Activated CD8-positive, alpha-beta memory T cell treated with anti-CD3 and anti-CD28 coated beads, Interleukin-2, amount 10 ng/mL, durations not matched to agents 7 days and 5 days (primary cell): ENCODE data around the gene LRRC41. TPM values are rescaled to one million over a fixed set of nuclear protein-coding genes. Genes with fewer than 3 reads are reported as not detected.
"Not testable (repeated sequence)": the region's sequence is repeated elsewhere in the genome, so short reads cannot be mapped to it uniquely, and the experiment has no call there.

ENCODE experiments used
- ATAC-seq: fragments of 150-1000 bp; cut with Tn5 transposase; one replicate; pipeline ENCODE4 v1.10.0; 2021; ENCODE audit warnings: moderate library complexity
- CTCF ChIA-PET: fragments of 350-600 bp; sonication (Branson Sonifier 250); formaldehyde crosslinking; loops from one replicate; lab custom pipeline; 2021; ENCODE audit warnings: antibody characterized with exemption; lab: Charles Lee
- DNase-seq: peaks from one replicate; pipeline ENCODE4 v3.0.0-alpha.2; 2020
- H3K27ac Mint-ChIP-seq: one replicate; pipeline ENCODE4 v1.8.0; 2021; ENCODE audit warnings: mild to moderate bottlenecking, mixed read lengths
- H3K27me3 Mint-ChIP-seq: one replicate; pipeline ENCODE4 v1.8.0; 2021; ENCODE audit warnings: mixed read lengths
- H3K36me3 Mint-ChIP-seq: one replicate; pipeline ENCODE4 v1.8.0; 2021; ENCODE audit warnings: mild to moderate bottlenecking, mixed read lengths
- H3K4me1 Mint-ChIP-seq: one replicate; pipeline ENCODE4 v1.8.0; 2021; ENCODE audit warnings: mixed read lengths
- H3K4me3 Mint-ChIP-seq: one replicate; pipeline ENCODE4 v1.8.0; 2021; ENCODE audit warnings: mild to moderate bottlenecking, moderate library complexity, mixed read lengths
- H3K9me3 Mint-ChIP-seq: one replicate; pipeline ENCODE4 v1.8.0; 2022; ENCODE audit warnings: low read depth, mixed read lengths
- total RNA-seq, 2 experiments: library from RNA; stranded (reverse); gene quantifications; one replicate each; pipeline ENCODE4 v1.2.3, GENCODE V29; 2021

LRRC41 gene
- total RNA-seq, 2 experiments from 2014 or later: 33.4 to 44.7 TPM

DNA sequence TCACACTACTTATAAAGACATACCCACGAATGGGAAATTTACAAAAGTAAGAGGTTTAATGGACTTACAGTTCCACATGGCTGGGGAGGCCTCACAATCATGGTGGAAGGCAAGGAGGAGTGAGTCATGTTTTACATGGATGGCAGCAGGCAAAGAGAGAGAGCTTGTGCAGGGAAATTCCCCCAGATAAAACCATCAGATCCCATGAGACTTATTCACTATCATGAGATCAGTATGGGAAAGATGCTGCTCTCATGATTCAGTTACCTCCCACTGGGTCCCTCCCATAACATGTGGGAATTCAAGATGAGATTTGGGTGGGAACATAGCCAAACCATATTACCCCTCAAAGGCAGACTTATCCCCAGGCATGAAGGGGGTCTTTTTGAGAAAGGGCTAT, 64.6 kb downstream of the LRRC41 start:
- DNase-seq, H3K27me3 Mint-ChIP-seq, ATAC-seq, H3K36me3 Mint-ChIP-seq, H3K9me3 Mint-ChIP-seq, H3K27ac Mint-ChIP-seq, H3K4me3 Mint-ChIP-seq, H3K4me1 Mint-ChIP-seq: not testable (repeated sequence)
- CTCF ChIA-PET: interaction anchor here (2.7 kb wide), 1 partner anchor 15 kb away, joined by 9 read pairs; no protein-coding TSS in a partner anchor

DNA sequence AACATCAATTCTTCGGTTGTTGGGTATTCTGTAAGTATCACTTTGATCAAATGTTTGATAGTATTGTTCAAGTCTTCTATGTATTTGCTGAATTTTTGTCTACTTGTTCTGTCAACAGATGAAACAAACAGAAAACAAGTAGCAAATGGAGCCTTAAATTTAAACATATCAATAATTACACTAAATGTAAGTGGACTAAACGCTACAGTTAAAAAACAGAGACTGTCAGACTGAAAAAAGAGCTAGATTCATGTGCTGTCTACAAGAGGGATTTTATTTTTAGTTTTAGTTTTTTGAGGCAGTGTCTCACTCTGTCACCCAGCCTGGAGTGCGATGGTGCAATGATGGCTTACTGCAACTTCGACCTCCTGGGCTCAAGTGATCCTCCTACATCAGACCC, 66.5 kb downstream of the LRRC41 start:
- Mint-ChIP-seq H3K9me3 (peaks cover 4% of the 10 kb centered on the region), H3K27ac (no peak overlapping the region), H3K4me1 (peaks cover 3% of the 10 kb centered on the region), H3K36me3 (peaks cover 3% of the 10 kb centered on the region), H3K27me3 (peaks cover 2% of the 10 kb centered on the region), H3K4me3 (no peak overlapping the region)
- CTCF ChIA-PET: interaction anchor here (2.7 kb wide), 1 partner anchor 13 kb away, joined by 9 read pairs; no protein-coding TSS in a partner anchor
- no peak for ATAC-seq
- no peak for DNase-seq

DNA sequence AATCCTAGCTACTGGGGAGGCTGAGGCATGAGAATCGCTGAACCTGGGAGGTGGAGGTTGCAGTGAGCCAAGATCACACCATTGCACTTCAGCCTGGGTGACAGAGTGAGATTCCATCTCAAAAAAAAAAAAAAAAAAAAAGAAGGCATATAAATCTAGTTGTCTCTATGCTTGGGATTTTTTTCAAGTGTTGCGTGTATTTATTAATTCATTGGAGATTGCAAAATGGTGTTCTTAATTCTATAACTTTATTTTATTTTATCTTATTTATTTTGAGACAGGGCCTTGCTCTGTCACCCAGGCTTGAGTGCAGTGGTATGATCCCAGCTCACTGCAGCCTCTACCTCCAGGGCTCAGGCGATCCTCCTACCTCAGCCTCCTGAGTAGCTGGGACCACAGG, 72.2 kb downstream of the LRRC41 start:
- H3K4me3 Mint-ChIP-seq, DNase-seq, H3K4me1 Mint-ChIP-seq, H3K27ac Mint-ChIP-seq, H3K27me3 Mint-ChIP-seq, ATAC-seq, H3K36me3 Mint-ChIP-seq, H3K9me3 Mint-ChIP-seq: not testable (repeated sequence)
- CTCF ChIA-PET: interaction anchor here (0.7 to 4.3 kb wide), 3 partner anchors 7 to 13 kb away, joined by 3 to 34 read pairs (median 3); no protein-coding TSS in a partner anchor

Other genes starting within 250 kb of the LRRC41 start
- 1 to 10 TPM; 6.7 to 9.6 TPM for gene PIK3R3, start 171.0 kb downstream of the LRRC41 start, total RNA-seq
- gene TSPAN1, start 128.5 kb downstream of the LRRC41 start, total RNA-seq: not detected
- gene P3R3URF, start 127.1 kb downstream of the LRRC41 start, total RNA-seq: not detected
- 10 to 100 TPM; 32.2 to 37.6 TPM for gene POMGNT1, start 105.2 kb downstream of the LRRC41 start, total RNA-seq
- not detected for gene LURAP1, start 100.3 kb downstream of the LRRC41 start, total RNA-seq
- 10 to 100 TPM; 57.2 to 85.3 TPM for gene RAD54L, start 55.9 kb downstream of the LRRC41 start, total RNA-seq
- 100 to 1,000 TPM; 279 to 302 TPM for gene UQCRH, start 82 bp upstream of the LRRC41 start, total RNA-seq
- 10 to 100 TPM; 20.6 to 26.7 TPM for gene NSUN4, start 37.2 kb upstream of the LRRC41 start, total RNA-seq
- gene FAAH, start 90.7 kb upstream of the LRRC41 start, total RNA-seq: 1 to 10 TPM; 3.1 to 3.9 TPM
- gene DMBX1, start 186.2 kb upstream of the LRRC41 start, total RNA-seq: under 1 TPM in 1 of 2 experiments, not detected in 1; 0.15 TPM
- gene KNCN, start 248.0 kb upstream of the LRRC41 start, total RNA-seq: not detected